ENCODE measurements around the gene GGNBP2.

The GGNBP2 gene

DNA sequence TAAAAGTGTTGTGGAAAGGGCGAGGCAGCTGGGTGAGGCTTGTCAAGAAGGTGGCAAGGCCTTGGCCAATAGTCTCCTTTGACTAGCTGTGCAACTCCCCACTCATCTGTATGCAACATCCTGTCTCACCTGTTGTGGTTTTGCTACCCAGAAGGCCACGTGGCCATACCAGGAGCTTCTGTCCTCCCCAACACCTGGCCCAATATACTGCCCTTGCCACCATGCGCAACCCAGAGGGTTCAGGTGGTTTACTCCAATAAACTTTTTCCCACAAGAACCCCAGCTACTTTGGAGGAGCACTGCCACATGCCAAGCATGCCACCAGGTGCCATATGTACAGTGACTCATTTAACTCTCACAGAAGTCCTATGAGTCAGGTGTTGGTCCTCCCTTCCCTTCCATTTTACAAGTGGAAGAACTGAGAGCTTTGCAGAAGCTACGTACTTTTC, 20.3 kb upstream of the GGNBP2 start:
- DNase-seq: no peak

DNA sequence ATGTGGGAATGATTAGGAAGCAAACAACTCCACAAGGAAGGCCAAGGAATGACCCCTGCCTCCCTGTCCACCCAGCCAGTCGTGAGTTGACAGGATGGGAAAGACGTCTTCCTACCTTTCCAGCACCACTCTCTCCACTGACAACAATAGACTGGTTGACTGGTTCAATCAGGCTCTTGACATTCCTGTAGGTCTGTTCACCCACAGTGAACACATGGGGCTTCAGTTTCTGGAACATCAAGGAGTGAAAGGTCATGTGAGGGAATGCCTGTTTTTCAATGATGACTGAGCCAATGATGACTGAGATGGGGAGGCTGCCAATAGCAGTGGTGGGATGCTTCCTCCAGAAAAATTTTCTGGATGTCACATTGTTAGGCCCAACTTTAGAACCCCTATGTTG, 19.6 kb upstream of the GGNBP2 start:
- DNase-seq: no peak

DNA sequence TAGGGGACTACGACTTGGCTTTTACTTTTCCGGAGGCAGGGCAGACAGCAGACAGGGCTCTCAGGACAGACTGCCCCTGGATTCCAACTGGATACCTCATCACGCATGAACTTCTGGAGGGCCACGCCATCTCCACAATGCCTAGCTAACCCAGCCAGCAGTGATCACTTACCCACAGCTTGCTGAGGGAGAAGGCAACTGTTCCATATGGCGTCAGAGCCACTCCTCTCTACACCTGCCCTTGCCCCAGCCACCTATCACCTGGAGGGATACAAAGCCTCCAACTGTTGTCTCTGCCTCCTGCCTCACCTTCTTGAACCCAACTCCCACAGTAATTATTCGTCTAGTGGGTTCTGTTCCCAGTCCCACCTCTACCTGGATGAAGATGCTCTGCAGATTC, 18.8 kb upstream of the GGNBP2 start:
- DNase-seq: no peak

DNA sequence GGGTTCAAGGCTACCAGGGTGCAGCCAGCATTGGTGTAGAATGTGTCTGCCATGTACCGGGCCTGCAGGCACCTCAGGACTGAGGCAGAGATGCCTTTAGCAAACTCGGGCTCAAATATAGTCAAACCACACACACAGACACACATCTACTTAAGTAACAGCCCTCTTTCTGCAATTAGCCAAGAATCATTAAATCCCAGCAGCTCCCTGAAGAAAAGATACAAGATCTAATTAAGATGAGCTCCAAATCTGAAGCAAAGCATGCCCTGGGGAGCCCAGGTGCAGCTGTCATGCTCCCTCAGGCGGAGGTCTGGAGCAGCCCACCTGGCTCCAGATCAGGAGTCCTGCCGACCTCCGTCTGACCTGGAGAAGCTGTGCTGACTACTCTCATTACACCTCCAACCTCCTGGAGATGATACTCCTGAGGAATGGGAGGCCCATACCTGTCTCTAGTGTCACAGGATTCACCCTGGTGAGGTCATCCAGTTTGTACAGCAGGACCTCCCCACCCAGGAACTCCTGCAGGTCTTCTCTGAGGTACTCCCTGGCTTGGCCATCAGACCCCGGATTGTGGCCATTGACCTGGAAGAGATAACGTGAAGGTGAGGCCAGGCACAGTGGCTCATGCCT, 17.0 kb upstream of the GGNBP2 start:
- no peak for DNase-seq

DNA sequence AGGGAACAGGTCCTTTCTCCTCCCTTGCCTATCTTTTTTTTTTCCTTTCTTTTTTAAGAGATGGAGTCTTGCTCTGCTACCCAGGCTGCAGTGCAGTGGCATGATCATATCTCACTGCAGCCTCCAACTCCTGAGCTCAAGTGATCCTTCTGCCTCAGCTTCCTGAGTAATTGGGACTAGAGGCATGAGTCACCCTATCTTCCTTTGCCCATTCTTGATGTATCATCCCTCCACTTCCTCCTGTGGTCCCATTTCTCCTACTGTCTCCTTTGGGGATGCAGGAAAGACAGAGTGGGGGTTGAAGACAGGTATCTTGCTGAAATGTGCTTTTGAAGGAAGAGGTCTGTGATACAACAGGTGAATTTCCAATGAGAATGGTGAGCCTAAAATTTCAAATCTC, 15.6 kb upstream of the GGNBP2 start:
- DNase-seq: no peak

DNA sequence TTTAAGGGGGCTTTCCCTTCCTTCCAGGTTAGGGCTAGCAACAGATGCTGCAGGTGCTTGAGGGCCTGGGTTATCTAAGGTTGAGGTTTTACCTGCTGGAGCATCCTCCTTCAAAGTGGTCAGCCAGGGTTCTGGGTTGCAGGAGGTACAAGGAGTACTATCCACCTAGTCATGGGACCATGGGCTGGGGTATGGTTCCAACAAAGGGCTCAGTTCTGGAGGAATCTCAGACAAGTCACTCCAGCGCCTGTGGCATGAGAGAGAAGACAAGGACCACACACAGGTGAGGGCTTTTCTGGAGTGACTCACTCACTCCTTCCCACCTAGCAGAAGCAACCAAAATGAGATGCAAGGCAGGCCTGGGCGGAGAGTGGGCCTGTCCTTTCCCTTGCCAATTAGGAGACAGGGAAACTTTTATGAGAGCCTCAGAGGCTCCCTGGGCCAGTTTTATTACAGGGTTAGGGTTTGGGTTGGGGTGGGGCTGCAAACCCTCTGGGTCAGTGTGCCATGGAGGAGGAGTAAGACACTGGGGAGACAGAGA, 12.2 kb upstream of the GGNBP2 start:
- no peak for DNase-seq

DNA sequence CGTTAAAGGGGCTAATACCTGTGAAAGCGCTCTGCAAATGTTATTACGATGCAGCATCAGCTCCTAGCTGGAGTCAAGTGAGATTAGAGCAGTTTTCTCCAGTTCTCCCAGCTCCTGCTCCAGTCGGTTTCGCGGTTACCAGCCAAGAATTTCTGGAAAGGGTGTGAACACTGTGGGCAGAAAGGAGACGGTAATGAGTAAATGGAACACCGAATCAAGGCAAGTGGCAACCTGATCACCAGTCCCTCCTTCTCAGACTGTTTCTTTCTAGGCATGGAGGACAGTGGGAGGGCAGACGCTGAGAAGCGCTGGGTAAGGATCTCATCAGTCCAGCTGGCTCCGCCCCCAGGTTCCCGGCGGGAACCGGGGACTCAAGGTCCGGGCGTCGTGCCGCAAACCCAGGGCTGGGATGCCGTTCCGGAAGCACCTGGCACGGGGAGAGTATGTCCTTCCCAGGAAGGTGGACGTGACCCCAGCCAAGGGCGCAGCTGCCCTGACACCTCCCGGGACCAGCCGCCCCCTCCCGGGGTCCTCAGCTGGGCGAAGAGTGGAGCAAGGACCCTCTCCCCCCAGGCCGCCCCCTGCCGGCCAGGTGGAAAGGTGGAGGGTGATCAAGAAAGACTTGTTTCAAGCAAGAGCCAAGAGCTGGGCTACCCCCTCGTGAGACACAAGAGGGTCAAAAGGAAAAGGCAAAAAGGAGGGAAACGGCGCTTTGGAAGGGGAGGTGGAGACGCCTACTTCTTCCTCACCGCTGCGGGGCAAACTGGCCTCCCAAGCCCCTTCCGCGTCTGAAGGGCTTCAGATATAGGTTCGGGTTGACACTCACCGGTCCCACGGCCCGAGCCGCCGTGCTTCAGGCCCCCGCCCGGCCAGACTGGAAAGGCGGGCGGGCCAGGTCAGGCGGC, 10.5 kb upstream of the GGNBP2 start:
- DNase-seq: peak; percentile 57

DNA sequence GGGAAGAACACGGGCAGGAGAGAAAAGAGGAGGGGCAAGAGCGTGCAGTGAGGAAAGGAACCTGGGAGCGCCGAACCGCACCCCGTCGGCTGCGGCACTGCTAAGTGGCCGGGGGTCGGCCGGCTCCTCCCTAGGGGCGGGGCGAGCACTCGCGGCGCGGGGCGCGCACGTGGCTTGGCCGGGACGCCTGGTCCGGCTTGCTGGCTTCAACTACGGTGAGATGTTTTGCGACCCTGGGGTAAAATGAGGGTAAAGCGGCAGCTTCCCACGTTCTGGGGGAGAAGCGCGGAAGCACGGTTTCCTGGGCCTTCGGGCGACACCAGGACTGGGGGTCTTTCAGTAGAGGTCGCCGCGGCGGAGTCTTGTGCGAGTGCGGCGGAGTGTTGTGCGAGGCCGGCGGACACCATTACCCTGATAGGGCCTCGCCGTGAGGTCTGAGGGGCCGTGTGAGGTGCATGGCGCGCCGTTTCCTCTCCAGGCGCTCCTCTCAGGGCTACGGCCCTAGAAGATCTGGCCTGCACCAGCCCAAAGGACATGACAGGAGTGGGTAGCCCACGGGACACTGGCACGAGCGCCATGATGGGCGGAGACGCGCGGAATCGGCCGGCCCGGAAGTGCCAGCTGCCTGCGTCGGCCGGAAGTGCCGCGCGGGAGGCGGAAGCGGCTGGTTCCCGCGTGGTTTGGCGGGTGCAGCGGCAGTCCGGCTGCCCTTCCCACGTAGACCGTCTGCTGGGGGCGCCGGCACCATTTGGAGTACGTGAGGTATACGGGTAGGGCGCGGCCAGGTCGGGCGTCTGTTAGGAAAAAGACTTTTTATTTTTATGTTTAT, 9.7 kb upstream of the GGNBP2 start, which contains the start of the genes MYO19 and PIGW:
Gene MYO19, minus strand, starts transcription at position 29 of the 829 bp plus-strand sequence. CDS start 2,330 bp downstream, outside the sequence.
Gene PIGW, plus strand, starts transcription at position 148 of the 829 bp plus-strand sequence. CDS start 2,115 bp downstream, outside the sequence.
- peak; percentile 88 for DNase-seq

DNA sequence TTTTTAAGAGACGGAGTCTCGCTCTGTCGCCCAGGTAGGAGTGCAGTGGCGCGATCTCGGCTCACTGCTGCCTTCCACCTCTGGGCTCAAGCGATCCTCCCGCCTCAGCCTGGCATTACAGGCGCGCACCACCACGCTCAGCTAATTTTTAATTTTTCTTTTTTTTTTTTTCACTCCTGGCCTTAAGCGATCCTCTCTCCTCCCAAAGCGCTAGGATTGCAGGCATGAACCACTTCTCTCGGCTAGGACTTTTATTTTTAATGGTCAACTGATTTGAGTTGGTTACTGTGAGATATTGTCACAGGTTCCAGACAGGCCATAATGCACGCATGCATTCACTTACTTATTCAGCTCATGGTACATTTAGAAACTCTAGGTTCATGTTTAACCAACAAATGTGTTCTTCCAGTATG, 9.0 kb upstream of the GGNBP2 start:
- no peak for DNase-seq

DNA sequence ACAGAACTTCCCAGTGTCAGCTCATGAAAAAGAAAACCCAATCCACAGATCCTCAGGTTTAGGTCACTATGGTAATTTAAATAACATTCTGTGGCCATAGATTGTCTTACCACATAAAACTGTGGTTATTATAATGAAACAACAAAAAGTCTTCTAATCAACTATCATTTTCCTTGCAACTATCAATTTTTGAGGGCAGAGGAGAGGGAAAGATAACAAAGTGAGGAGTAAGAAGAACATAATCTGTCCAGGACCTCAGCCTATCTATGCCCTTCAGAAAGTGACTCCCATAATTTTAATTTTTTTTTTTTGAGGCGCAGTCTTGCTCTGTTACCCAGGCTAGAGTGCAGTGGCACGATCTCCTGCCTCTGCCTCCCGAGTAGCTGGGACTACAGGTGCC, 4.0 kb upstream of the GGNBP2 start:
- DNase-seq: no peak

DNA sequence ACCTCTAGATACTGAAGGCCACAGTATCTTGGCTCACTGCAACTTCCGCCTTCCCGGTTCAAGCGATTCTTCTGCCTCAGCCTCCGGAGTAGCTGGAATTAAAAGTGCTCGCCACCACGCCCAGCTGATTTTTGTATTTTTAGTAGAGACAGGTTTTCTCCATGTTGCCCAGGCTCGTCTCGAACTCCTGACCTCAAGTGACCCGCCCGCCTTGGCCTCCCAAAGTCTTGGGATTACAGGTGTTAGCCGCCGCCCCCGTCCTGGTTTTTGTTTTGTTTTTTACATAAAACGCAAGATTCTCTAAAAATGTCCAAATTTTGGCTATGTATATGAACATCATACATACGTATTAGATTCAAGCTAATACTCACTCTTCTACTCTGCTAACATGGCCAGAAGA, 2.0 kb upstream of the GGNBP2 start:
- no peak for DNase-seq

DNA sequence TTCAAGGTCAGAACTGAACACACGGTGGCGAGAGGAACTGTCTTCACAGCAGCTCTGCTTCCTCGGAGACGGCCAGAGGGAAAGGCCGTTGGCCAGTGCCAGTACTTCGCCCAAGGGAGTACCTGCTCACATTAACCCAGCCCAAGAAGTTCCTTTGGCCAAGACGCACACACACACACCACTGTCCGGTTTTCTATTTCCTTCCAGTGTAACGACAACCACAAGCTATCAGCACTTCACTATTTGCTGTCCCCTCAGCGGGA, 744 bp upstream of the GGNBP2 start:
- peak; percentile 10 for DNase-seq

DNA sequence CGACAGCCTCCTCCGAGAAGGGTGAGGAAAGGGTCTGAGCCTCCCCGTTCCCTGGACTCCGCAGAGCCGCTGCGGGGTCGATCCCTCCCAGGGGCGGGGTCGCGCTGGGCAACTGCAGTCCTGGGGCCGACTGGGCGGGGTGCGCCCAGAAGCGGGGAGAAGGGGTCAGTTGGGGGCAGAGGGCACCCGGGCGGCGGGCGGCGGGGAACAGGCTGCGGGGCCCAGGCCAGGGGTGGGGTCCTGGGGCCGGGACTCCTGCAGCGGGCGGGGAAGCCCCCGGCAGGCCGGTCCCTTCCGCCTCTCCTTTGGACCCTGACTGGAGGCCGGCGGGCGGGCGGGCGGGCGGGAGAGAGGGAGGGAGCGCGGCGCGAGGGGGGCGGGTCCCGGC, 352 bp downstream of the GGNBP2 start:
- no peak for DNase-seq

DNA sequence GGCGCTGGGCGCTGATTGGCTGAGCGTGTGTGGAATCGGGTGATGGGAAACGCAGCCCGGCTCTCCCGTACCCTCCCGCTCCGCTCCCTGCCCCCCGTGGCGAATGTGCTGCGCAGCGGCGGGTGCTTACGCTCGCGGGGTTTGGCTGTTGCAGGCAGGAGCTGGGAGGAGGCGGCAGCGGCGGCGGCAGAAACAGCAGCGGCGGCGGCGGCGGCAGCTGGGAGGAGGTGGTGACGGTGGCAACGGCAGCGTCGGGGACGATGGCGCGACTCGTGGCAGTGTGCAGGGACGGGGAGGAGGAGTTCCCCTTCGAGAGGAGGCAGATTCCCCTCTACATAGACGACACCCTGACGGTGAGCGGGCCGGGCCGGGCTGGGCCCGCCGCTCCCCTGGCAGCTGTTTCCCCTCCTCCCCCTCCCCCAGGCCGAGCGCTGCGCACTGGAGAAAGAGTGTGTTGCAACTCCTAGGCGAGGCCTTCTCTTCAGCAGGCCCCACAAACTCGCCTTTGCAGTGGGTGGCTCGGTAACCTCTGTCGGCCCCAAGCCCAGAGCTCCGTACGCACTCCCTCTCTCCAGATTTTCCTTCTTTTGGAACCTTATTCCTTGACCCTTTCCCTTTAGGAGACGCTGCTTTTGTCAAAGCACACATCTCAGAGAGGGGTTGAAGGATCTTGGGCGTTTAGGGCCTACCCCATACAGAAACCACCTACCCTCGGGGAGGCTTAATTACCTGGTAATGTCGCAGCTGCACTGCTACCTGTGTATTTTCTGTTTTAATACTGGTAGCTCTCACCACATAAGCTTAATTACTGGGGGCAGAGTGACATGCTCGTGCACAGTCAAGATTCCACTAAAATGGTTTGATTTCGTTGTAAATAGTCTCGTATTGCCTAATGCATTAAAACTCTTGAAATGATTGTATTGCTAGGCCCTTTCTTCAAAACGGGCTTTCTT, 1.0 kb downstream of the GGNBP2 start:
- DNase-seq: peak; percentile 96

DNA sequence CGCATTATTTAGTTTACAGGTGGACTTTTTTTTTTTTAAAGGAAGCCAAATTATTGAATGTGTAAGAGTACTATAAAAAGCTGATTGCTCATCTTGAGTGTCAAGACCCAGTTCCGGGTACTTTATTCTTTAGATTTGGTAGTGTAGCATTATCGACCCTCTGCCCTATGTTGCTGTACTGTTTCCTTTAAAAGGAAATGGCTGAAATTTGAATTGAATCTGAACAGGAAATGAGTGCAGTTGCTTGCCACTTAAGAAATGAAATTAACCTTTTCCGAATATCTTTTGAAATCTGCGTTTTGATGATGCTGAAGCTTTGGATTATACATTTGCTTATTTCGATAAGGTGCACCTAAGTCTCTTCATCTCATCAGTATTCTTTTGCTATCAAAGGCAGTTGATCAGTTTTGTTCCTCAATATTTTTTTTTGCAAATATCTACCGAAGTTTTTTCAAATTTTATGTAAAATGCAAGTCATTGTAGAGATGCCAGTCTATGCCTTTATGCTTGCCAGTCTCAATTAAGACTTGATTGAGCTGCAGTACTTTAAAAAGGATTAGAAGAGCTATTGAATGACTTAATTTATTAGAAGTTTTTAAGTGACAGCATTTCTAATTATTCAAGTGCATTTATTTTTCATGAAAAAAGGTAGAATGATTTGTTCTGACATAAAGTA, 1.8 kb downstream of the GGNBP2 start:
- DNase-seq: no peak

DNA sequence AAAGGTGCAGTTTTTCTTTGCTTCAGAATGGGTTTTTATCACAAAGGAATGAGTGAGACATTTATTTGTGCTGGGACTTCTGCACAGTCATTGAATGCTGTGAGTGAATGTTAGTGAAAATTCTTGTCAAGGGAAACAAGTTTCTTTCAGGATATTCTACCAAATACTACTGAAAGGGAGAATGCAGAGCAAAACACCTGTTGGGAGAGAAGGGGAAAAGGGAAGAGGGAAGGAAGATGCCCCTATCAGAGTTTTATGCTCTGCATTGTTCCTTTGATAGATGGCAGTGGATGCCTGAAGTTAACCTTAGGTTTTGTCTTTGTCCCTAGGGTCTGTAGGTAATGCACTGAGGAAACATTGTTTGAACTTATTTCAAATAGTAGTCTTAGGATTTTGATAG, 3.1 kb downstream of the GGNBP2 start:
- no peak for DNase-seq

DNA sequence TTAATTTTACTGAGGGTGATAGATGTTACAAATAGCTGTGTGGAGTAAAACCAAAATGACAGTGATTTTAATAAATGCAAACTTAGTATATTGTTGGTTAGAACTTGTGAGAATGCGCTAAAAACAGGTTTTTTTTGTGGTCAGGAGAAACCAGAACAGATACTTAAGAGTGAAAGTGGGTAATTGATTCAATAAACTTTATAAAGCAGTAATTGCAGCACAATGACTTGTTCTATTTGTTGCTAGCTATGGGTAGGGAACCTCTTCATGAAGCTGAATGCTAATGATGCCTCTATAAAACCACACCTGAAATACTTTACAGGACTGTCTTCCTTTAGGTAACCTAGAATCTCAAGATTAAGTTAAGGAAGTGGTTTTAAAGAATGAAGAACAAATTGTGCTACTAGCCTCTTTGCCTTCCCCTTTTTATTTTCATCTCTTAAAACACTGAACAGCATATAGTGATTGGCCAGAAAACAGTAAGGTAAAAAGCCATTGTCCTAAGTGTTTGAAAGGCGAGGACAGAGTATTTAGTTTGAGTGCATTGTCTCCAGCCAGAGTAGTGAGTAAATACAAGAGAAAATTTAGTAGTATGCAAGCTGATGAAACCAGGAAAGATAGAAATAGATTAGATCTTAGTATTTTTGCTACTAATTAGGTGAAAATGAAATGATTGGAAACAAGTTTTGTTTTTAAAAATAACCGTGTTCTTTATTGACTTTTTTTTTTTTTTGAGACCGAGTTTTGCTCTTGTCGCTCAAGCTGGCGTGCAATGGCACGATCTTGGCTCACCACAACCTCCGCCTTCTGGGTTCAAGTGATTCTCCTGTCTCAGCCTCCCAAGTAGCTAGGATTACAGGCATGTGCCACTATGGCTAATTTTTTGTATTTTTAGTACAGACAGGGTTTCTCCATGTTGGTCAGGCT, 6.0 kb downstream of the GGNBP2 start:
- DNase-seq: no peak

DNA sequence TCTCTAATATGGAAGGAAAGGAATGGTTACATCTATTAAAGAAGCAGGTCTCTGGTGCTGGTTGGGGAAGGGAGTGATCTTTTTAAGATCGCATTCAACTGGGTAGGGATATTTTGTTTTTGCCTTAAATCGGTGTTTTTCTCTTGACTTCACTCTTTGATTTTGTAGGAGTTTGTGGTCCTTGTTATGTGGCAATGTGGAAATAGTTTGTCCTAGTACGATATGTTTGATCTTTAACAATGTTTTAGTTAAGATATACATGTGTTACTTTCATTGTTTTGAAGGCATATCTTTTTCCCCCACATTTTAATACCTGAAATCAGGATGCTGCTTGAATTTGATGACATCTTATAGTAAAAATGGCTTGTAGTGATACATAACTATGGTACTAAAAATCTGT, 8.7 kb downstream of the GGNBP2 start:
- DNase-seq: no peak

DNA sequence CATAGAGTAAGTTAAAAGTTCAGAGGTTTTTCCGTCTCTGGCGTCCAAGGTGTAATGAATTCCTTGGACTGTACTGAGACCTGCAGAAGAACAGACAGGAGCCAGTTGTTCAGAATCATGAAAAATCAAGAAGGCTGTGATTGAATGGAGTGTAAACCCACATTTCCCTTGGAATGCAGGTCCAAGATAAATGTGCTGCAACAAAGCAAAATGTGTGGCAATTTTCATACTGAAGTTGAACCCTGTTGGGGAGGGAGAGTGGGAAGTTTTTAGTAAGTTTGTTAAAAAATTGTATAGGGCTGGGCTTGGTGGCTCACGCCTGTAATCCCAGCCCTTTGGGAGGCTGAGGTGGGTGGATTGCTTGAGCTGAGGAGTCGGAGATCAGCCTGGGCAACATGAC, 21.4 kb downstream of the GGNBP2 start:
- no peak for DNase-seq

DNA sequence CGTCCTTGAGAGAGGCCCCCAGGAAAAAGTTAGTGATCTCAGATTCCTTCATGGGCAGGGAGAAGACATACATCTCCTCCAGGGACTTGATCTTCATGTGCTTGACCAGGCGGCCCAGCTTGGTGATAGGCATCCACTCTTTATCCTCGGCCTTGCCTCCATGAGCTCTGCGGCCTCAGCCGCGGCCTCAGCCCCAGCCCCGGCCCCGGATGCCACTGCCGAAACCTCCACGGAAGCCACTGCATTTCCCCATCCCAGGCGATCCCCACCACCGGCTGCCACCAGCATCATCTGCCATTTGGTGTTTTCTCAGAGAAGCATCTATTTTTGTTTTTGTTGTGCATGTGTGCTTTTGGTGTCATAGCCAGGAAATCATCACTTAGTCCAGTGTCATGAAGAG, 30.3 kb downstream of the GGNBP2 start:
- DNase-seq: no peak
